Endothelial cell (in vitro differentiated cells): ENCODE data around the gene PLCH2. TPM values are rescaled to one million over a fixed set of nuclear protein-coding genes. Genes with fewer than 3 reads are reported as not detected.

Experiments
- DNase-seq: peaks from one replicate; pipeline ENCODE4 v3.0.0; 2021; ENCODE audit warnings: low spot score
- H3K27ac Mint-ChIP-seq: one replicate; pipeline ENCODE4 v1.8.0; 2021; ENCODE audit warnings: mixed read lengths, inconsistent platforms; ENCODE audit not compliant: unreplicated experiment
- H3K27me3 Mint-ChIP-seq: one replicate; pipeline ENCODE4 v1.8.0; 2021; ENCODE audit warnings: mild to moderate bottlenecking, moderate library complexity, mixed read lengths, inconsistent platforms; ENCODE audit not compliant: unreplicated experiment
- H3K36me3 Mint-ChIP-seq: one replicate; pipeline ENCODE4 v1.8.0; 2021; ENCODE audit warnings: mild to moderate bottlenecking, low read depth, mixed read lengths, inconsistent platforms; ENCODE audit not compliant: unreplicated experiment
- H3K4me1 Mint-ChIP-seq: one replicate; pipeline ENCODE4 v1.8.0; 2021; ENCODE audit warnings: mild to moderate bottlenecking, mixed read lengths, inconsistent platforms; ENCODE audit not compliant: unreplicated experiment
- H3K4me3 Mint-ChIP-seq: one replicate; pipeline ENCODE4 v1.8.0; 2021; ENCODE audit warnings: mild to moderate bottlenecking, mixed read lengths, inconsistent platforms; ENCODE audit not compliant: unreplicated experiment
- H3K9me3 Mint-ChIP-seq: one replicate; pipeline ENCODE4 v1.8.0; 2021; ENCODE audit warnings: mixed read lengths, inconsistent platforms; ENCODE audit not compliant: unreplicated experiment
- CTCF ChIP-seq: fragments of 200-600 bp; sonication (generic); IDR thresholded peaks from one replicate; pipeline ENCODE4 v1.5.0; 2021; ENCODE audit warnings: antibody characterized with exemption; ENCODE audit not compliant: unreplicated experiment
- total RNA-seq: library from RNA; stranded (reverse); fragmentation: NEBNext Ultra II Directional; extraction: Animal tissue kit (Norgen Biotek cat#: 25700); gene quantifications from one replicate; pipeline ENCODE4 v1.2.1, GENCODE V29; 2021; ENCODE audit not compliant: unreplicated experiment

PLCH2 gene
- total RNA-seq, 1 donor from 2014 or later = not detected

GRCh38 chr1:2506007-2506860, 30.1 kb downstream of the PLCH2 start:
- TF ChIP-seq CTCF = no peak
- Mint-ChIP-seq H3K27me3 (no peaks in the 10 kb centered on the region), H3K36me3 (peaks cover 6% of the 10 kb centered on the region), H3K27ac (no peak overlapping the region), H3K4me3 (no peak overlapping the region), H3K9me3 (no peaks in the 10 kb centered on the region), H3K4me1 (no peaks in the 10 kb centered on the region)
- DNase-seq = no peak

- H3K9me3 Mint-ChIP-seq = no peaks in the 10 kb centered on the region
- DNase-seq = no peak
- no peak overlapping the region for H3K4me3 Mint-ChIP-seq
- H3K4me1 Mint-ChIP-seq = no peaks in the 10 kb centered on the region
- peaks cover 3% of the 10 kb centered on the region for H3K27me3 Mint-ChIP-seq
- no peak for TF ChIP-seq CTCF
- H3K36me3 Mint-ChIP-seq = peaks cover 10% of the 10 kb centered on the region
- H3K27ac Mint-ChIP-seq = no peak overlapping the region
Measured at GRCh38 chr1:2506901-2507565, 30.9 kb downstream of the PLCH2 start.

GRCh38 chr1:2507744-2508155, 31.7 kb downstream of the PLCH2 start:
- no peak for TF ChIP-seq CTCF
- Mint-ChIP-seq H3K27ac (no peak overlapping the region), H3K4me3 (no peak overlapping the region)

GRCh38 chr1:2508180-2508579, 32.1 kb downstream of the PLCH2 start:
- H3K4me1 Mint-ChIP-seq = no peaks in the 10 kb centered on the region
- H3K27ac Mint-ChIP-seq = no peak overlapping the region
- H3K4me3 Mint-ChIP-seq = no peak overlapping the region
- no peaks in the 10 kb centered on the region for H3K9me3 Mint-ChIP-seq
- peaks cover 3% of the 10 kb centered on the region for H3K27me3 Mint-ChIP-seq
- no peak for DNase-seq
- no peak for TF ChIP-seq CTCF
- peaks cover 17% of the 10 kb centered on the region for H3K36me3 Mint-ChIP-seq

More at GRCh38 chr1:2507744-2508155, 31.7 kb downstream of the PLCH2 start:
- Mint-ChIP-seq H3K4me1 (no peaks in the 10 kb centered on the region), H3K9me3 (no peaks in the 10 kb centered on the region), H3K36me3 (peaks cover 15% of the 10 kb centered on the region), H3K27me3 (peaks cover 3% of the 10 kb centered on the region)
- DNase-seq = no peak

- no peak for DNase-seq
- Mint-ChIP-seq H3K27me3 (peaks cover 3% of the 10 kb centered on the region), H3K27ac (no peak overlapping the region), H3K9me3 (no peaks in the 10 kb centered on the region), H3K4me3 (peak overlapping the region; percentile 44), H3K4me1 (no peaks in the 10 kb centered on the region), H3K36me3 (peaks cover 17% of the 10 kb centered on the region)
- TF ChIP-seq CTCF = no peak
Measured at GRCh38 chr1:2508751-2509150, 32.7 kb downstream of the PLCH2 start.
